HepG2 (cell line): Measurements from ENCODE around the gene NT5C. TPM values are rescaled to one million over a fixed set of nuclear protein-coding genes. Genes with fewer than 3 reads are reported as not detected.

Source experiments
- AGO1 ChIP-seq: fragments of 200-400 bp; formaldehyde crosslinking; IDR thresholded peaks from 2 replicates; pipeline ENCODE4 v1.6.1; 2017; ENCODE audit warnings: mild to moderate bottlenecking, low read depth, low read length, moderate library complexity; ENCODE audit not compliant: poor library complexity, severe bottlenecking
- CAMTA2 ChIP-seq: sonication (generic); formaldehyde crosslinking; IDR thresholded peaks from 2 replicates; pipeline ENCODE4 v1.4.0; 2020; ENCODE audit warnings: mild to moderate bottlenecking, missing genetic modification reagents, borderline replicate concordance
- DNMT1 ChIP-seq: sonication (generic); formaldehyde crosslinking; IDR thresholded peaks from 2 replicates; pipeline ENCODE4 v1.5.1; 2020; ENCODE audit warnings: mild to moderate bottlenecking, missing genetic modification reagents
- GTF3A ChIP-seq: sonication (generic); formaldehyde crosslinking; conservative IDR thresholded peaks from 2 replicates; pipeline ENCODE4 v1.4.0; 2020; ENCODE audit warnings: mild to moderate bottlenecking, missing genetic modification reagents
- HMG20B ChIP-seq: conservative IDR thresholded peaks from 2 replicates; pipeline ENCODE4 v1.6.1; 2016; ENCODE audit warnings: missing genetic modification reagents, missing compliant biosample characterization
- IRF2 ChIP-seq: IDR thresholded peaks from 2 replicates; pipeline ENCODE4 v1.6.1; 2018; ENCODE audit warnings: missing genetic modification reagents, missing compliant biosample characterization
- KLF9 ChIP-seq: IDR thresholded peaks from 2 replicates; pipeline ENCODE4 v1.6.1; 2016; ENCODE audit warnings: low read depth
- NFE2 ChIP-seq: sonication (generic); formaldehyde crosslinking; IDR thresholded peaks from 2 replicates; pipeline ENCODE4 v1.4.0; 2020; ENCODE audit warnings: missing genetic modification reagents
- POLR2A ChIP-seq, 2 experiments: IDR thresholded peaks; 2 replicates each; pipeline ENCODE4 v1.6.1; 2011; ENCODE audit warnings: low read depth in 2 of 2, low read length in 2 of 2, mild to moderate bottlenecking in 1 of 2, moderate library complexity in 1 of 2; ENCODE audit not compliant: insufficient read depth in 1 of 2
- REPIN1 ChIP-seq: sonication (generic); formaldehyde crosslinking; IDR thresholded peaks from 2 replicates; pipeline ENCODE4 v1.8.0; 2022; ENCODE audit warnings: missing genetic modification reagents, low read depth, mild to moderate bottlenecking, borderline replicate concordance
- YY1 ChIP-seq: IDR thresholded peaks from 2 replicates; pipeline ENCODE4 v1.6.1; 2011; ENCODE audit warnings: low read length, low read depth, moderate library complexity, mild to moderate bottlenecking; ENCODE audit not compliant: insufficient read depth, insufficient replicate concordance
- ZNF138 ChIP-seq: sonication (generic); formaldehyde crosslinking; IDR thresholded peaks from 2 replicates; pipeline ENCODE4 v1.5.0; 2020; ENCODE audit warnings: mild to moderate bottlenecking, low read depth, missing genetic modification reagents
- ZNF205 ChIP-seq: IDR thresholded peaks from 2 replicates; pipeline ENCODE4 v1.6.1; 2018; ENCODE audit warnings: missing biosample characterization, missing genetic modification reagents
- ZNF264 ChIP-seq: sonication (generic); formaldehyde crosslinking; IDR thresholded peaks from 2 replicates; pipeline ENCODE4 v1.4.0; 2020; ENCODE audit warnings: missing genetic modification reagents
- ZNF331 ChIP-seq: sonication (generic); formaldehyde crosslinking; IDR thresholded peaks from 2 replicates; pipeline ENCODE4 v1.4.0; 2020; ENCODE audit warnings: missing genetic modification reagents
- ZNF367 ChIP-seq: sonication (generic); formaldehyde crosslinking; IDR thresholded peaks from 2 replicates; pipeline ENCODE4 v1.4.0; 2020; ENCODE audit warnings: missing genetic modification reagents, borderline replicate concordance
- ZNF878 ChIP-seq: sonication (generic); formaldehyde crosslinking; IDR thresholded peaks from 2 replicates; pipeline ENCODE4 v1.8.1; 2023; ENCODE audit warnings: mild to moderate bottlenecking, missing genetic modification reagents, moderate library complexity
- ZSCAN31 ChIP-seq: sonication (generic); formaldehyde crosslinking; IDR thresholded peaks from 2 replicates; pipeline ENCODE4 v1.5.0; 2020; ENCODE audit warnings: low read depth, mild to moderate bottlenecking, missing genetic modification reagents
- polyA plus RNA-seq, 8 experiments: library from polyadenylated mRNA; depleted of rRNA in 3 of 8; stranded (reverse) in 7 of 8; unstranded in 1 of 8; fragments of >200 nt; fragmentation: Illumina TruSeq in 4 of 8; extraction: Trizol in 4 of 8; gene quantifications; 2 replicates each; pipeline versions ENCODE4 v1.2.1 to v1.2.3, GENCODE V29; 2011 to 2016; ENCODE audit warnings: low read depth in 4 of 8, missing spikeins in 1 of 8, mixed read lengths in 1 of 8; ENCODE audit not compliant: insufficient read depth in 1 of 8
- total RNA-seq, 5 experiments: library from RNA; depleted of rRNA; stranded (reverse); fragments of >200 nt; fragmentation: Illumina TruSeq; extraction: Trizol; gene quantifications; 2 replicates each; pipeline ENCODE4 v1.2.3, GENCODE V29; 2016; ENCODE audit warnings: low read depth in 1 of 5
- TF ChIP-seq, protein P1 (sequence below): sonication (generic); formaldehyde crosslinking; IDR thresholded peaks from 2 replicates; pipeline ENCODE4 v1.5.1; 2020; ENCODE audit warnings: mild to moderate bottlenecking, missing genetic modification reagents, moderate library complexity
- TF ChIP-seq, protein P2 (sequence below): sonication (generic); formaldehyde crosslinking; conservative IDR thresholded peaks from 2 replicates; pipeline ENCODE4 v1.8.0; 2022; ENCODE audit warnings: missing genetic modification reagents
- TF ChIP-seq, protein P3 (sequence below): sonication (generic); formaldehyde crosslinking; IDR thresholded peaks from 2 replicates; pipeline ENCODE4 v1.4.0; 2020; ENCODE audit warnings: low read depth, missing genetic modification reagents

NT5C gene
- total and polyA plus RNA-seq, 2 of the 13 experiments (the other 11 are each of a cell fraction or from before 2014, with no cell fraction given) = 42.8 to 48.6 TPM

DNA sequence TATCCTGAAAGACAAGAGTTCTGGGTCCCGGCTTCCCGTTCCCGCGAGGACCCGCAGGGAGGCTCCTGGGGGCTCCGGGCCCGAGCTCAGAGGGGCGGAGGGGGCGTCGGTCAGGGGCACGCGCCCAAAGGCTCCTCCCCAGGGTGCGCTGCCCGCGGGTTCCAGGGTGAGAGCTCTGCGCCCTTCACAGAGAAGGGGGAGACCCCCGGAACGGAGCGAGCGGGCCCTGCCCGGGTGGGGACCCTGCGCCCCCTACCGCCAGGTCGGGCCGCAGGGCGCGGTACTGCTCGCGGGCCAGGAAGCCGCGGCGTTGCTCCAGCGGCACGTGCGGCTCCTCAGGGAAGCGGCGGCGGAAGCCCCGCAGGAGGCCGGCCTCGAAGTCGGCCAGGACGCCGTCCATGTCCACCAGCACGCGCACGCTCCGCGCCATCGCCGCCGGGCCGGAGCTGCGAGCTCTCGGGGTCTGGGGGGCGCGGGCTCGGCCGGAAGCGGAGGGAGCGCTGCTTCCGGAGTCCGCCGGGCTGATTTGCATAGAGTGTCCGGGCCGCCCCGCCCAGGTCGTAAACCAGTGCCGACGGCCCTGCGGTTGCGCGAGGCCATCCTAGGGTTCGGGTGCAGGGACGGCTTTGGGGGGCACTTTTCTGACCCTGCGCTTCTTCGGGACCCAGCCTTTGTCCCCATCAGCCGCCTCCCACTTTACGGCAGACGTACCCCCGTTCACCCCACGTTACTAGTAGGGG, at the start of gene NT5C (continued):
- TF ChIP-seq ZNF367 (CRISPR knock-in tag) = no peak
- TF ChIP-seq CAMTA2 = peak; percentile 80
- peak; percentile 86; the same call in 1 of the 2 replicates for TF ChIP-seq ZNF205 (CRISPR knock-in tag)
- no peak for TF ChIP-seq ZNF264 (CRISPR knock-in tag)
- peak; percentile 98 for TF ChIP-seq DNMT1
- TF ChIP-seq ZNF878 (CRISPR knock-in tag) = no peak; the same call in 1 of the 2 replicates
- TF ChIP-seq, protein P1, sequence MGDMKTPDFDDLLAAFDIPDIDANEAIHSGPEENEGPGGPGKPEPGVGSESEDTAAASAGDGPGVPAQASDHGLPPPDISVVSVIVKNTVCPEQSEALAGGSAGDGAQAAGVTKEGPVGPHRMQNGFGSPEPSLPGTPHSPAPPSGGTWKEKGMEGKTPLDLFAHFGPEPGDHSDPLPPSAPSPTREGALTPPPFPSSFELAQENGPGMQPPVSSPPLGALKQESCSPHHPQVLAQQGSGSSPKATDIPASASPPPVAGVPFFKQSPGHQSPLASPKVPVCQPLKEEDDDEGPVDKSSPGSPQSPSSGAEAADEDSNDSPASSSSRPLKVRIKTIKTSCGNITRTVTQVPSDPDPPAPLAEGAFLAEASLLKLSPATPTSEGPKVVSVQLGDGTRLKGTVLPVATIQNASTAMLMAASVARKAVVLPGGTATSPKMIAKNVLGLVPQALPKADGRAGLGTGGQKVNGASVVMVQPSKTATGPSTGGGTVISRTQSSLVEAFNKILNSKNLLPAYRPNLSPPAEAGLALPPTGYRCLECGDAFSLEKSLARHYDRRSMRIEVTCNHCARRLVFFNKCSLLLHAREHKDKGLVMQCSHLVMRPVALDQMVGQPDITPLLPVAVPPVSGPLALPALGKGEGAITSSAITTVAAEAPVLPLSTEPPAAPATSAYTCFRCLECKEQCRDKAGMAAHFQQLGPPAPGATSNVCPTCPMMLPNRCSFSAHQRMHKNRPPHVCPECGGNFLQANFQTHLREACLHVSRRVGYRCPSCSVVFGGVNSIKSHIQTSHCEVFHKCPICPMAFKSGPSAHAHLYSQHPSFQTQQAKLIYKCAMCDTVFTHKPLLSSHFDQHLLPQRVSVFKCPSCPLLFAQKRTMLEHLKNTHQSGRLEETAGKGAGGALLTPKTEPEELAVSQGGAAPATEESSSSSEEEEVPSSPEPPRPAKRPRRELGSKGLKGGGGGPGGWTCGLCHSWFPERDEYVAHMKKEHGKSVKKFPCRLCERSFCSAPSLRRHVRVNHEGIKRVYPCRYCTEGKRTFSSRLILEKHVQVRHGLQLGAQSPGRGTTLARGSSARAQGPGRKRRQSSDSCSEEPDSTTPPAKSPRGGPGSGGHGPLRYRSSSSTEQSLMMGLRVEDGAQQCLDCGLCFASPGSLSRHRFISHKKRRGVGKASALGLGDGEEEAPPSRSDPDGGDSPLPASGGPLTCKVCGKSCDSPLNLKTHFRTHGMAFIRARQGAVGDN (CRISPR knock-in tag) = peak; percentile 97
- TF ChIP-seq ZNF138 = no peak; the same call in 1 of the 2 replicates
- TF ChIP-seq KLF9 = no peak
- TF ChIP-seq, protein P2, sequence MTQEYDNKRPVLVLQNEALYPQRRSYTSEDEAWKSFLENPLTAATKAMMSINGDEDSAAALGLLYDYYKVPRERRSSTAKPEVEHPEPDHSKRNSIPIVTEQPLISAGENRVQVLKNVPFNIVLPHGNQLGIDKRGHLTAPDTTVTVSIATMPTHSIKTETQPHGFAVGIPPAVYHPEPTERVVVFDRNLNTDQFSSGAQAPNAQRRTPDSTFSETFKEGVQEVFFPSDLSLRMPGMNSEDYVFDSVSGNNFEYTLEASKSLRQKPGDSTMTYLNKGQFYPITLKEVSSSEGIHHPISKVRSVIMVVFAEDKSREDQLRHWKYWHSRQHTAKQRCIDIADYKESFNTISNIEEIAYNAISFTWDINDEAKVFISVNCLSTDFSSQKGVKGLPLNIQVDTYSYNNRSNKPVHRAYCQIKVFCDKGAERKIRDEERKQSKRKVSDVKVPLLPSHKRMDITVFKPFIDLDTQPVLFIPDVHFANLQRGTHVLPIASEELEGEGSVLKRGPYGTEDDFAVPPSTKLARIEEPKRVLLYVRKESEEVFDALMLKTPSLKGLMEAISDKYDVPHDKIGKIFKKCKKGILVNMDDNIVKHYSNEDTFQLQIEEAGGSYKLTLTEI = no peak
- peak; percentile 90 for TF ChIP-seq YY1
- peak; percentile 85 to 94 for TF ChIP-seq POLR2A (IDR thresholded peaks at IDR 0.05; ENCODE audit: insufficient read depth in 1 of 2, low read depth in 2 of 2, low read length in 2 of 2)
- TF ChIP-seq IRF2 (CRISPR knock-in tag) = no peak; the same call in 1 of the 2 replicates
- TF ChIP-seq REPIN1 (CRISPR knock-in tag) = no peak
- TF ChIP-seq AGO1 = no peak
- TF ChIP-seq ZSCAN31 (CRISPR knock-in tag) = peak; percentile 90; the same call in 1 of the 2 replicates
- TF ChIP-seq NFE2 = no peak
- no peak; the same call in 1 of the 2 replicates for TF ChIP-seq GTF3A
- TF ChIP-seq HMG20B (CRISPR knock-in tag) = no peak
- TF ChIP-seq, protein P3, sequence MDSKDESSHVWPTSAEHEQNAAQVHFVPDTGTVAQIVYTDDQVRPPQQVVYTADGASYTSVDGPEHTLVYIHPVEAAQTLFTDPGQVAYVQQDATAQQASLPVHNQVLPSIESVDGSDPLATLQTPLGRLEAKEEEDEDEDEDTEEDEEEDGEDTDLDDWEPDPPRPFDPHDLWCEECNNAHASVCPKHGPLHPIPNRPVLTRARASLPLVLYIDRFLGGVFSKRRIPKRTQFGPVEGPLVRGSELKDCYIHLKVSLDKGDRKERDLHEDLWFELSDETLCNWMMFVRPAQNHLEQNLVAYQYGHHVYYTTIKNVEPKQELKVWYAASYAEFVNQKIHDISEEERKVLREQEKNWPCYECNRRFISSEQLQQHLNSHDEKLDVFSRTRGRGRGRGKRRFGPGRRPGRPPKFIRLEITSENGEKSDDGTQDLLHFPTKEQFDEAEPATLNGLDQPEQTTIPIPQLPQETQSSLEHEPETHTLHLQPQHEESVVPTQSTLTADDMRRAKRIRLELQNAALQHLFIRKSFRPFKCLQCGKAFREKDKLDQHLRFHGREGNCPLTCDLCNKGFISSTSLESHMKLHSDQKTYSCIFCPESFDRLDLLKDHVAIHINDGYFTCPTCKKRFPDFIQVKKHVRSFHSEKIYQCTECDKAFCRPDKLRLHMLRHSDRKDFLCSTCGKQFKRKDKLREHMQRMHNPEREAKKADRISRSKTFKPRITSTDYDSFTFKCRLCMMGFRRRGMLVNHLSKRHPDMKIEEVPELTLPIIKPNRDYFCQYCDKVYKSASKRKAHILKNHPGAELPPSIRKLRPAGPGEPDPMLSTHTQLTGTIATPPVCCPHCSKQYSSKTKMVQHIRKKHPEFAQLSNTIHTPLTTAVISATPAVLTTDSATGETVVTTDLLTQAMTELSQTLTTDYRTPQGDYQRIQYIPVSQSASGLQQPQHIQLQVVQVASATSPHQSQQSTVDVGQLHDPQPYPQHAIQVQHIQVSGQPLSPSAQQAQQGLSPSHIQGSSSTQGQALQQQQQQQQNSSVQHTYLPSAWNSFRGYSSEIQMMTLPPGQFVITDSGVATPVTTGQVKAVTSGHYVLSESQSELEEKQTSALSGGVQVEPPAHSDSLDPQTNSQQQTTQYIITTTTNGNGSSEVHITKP (CRISPR knock-in tag) = no peak
- TF ChIP-seq ZNF331 (CRISPR knock-in tag) = peak; percentile 76
